H1 (cell line): ENCODE data around the gene GPC2. TPM values are rescaled to one million over a fixed set of nuclear protein-coding genes. Genes with fewer than 3 reads are reported as not detected.

ENCODE experiments used
- ASH2L ChIP-seq: fragments of 200-600, 300-600 bp; sonication (generic); IDR thresholded peaks from one replicate; pipeline ENCODE4 v1.7.1; 2017; ENCODE audit warnings: low read length
- ATF3 ChIP-seq: IDR thresholded peaks from 2 replicates; pipeline ENCODE4 v1.6.1; 2011; ENCODE audit warnings: low read depth, mild to moderate bottlenecking, low read length; ENCODE audit not compliant: insufficient read depth
- CHD1 ChIP-seq: IDR thresholded peaks from 2 replicates; pipeline ENCODE4 v1.6.1; 2012; ENCODE audit warnings: low read depth, low read length, improper control_type of control experiment
- CHD2 ChIP-seq: IDR thresholded peaks from 2 replicates; pipeline ENCODE4 v1.6.1; 2012; ENCODE audit warnings: low read length, improper control_type of control experiment
- CREB1 ChIP-seq: IDR thresholded peaks from 2 replicates; pipeline ENCODE4 v1.6.1; 2012; ENCODE audit warnings: inconsistent platforms
- CTCF ChIP-seq, 3 experiments: IDR thresholded peaks; 1 replicate in 2 of 3; 2 replicates in 1 of 3; pipeline versions ENCODE4 v1.5.1 to v1.6.1; 2011; ENCODE audit warnings: low read length in 3 of 3, mild to moderate bottlenecking in 3 of 3, inconsistent platforms in 2 of 3, low read depth in 1 of 3, moderate library complexity in 1 of 3; ENCODE audit not compliant: insufficient read depth in 1 of 3; ENCODE audit errors: control extremely low read depth in 1 of 3
- E2F6 ChIP-seq: IDR thresholded peaks from 2 replicates; pipeline ENCODE4 v1.6.1; 2012; ENCODE audit warnings: inconsistent platforms
- EZH2 ChIP-seq: fragments of 200-600 bp; sonication (generic); IDR thresholded peaks from 2 replicates; pipeline ENCODE4 v1.7.1; 2012; ENCODE audit warnings: low read depth, mild to moderate bottlenecking, moderate library complexity, low read length, inconsistent platforms; ENCODE audit not compliant: severe bottlenecking
- JUN ChIP-seq: IDR thresholded peaks from 2 replicates; pipeline ENCODE4 v1.6.1; 2011; ENCODE audit warnings: low read depth, mild to moderate bottlenecking, improper control_type of control experiment, low read length
- KDM4A ChIP-seq: IDR thresholded peaks from one replicate; pipeline ENCODE4 v1.7.1; 2012; ENCODE audit warnings: low read depth, mild to moderate bottlenecking, moderate library complexity, low read length, inconsistent platforms; ENCODE audit not compliant: severe bottlenecking
- MAX ChIP-seq: IDR thresholded peaks from 2 replicates; pipeline ENCODE4 v1.6.1; 2012; ENCODE audit warnings: inconsistent platforms
- POLR2A ChIP-seq, 2 experiments: IDR thresholded peaks; 1 replicate in 1 of 2; 2 replicates in 1 of 2; pipeline ENCODE4 v1.6.1; 2011; ENCODE audit warnings: low read depth in 2 of 2, low read length in 2 of 2, mild to moderate bottlenecking in 2 of 2; ENCODE audit errors: control extremely low read depth in 1 of 2
- RBBP5 ChIP-seq: IDR thresholded peaks from 2 replicates; pipeline ENCODE4 v1.7.1; 2012; ENCODE audit warnings: low read depth, mild to moderate bottlenecking, inconsistent platforms, low read length, moderate library complexity, borderline replicate concordance
- SIN3A ChIP-seq, 2 experiments: IDR thresholded peaks in 1 of 2; conservative IDR thresholded peaks in 1 of 2; 2 replicates each; pipeline ENCODE4 v1.6.1; 2011 to 2012; ENCODE audit warnings: low read length in 2 of 2, improper control_type of control experiment in 1 of 2, low read depth in 1 of 2, mild to moderate bottlenecking in 1 of 2
- SIX5 ChIP-seq: IDR thresholded peaks from 2 replicates; pipeline ENCODE4 v1.6.1; 2011; ENCODE audit warnings: mild to moderate bottlenecking, low read depth, low read length
- SP1 ChIP-seq: IDR thresholded peaks from 2 replicates; pipeline ENCODE4 v1.6.1; 2011; ENCODE audit warnings: low read depth, low read length
- SRF ChIP-seq: IDR thresholded peaks from 2 replicates; pipeline ENCODE4 v1.6.1; 2011; ENCODE audit warnings: mild to moderate bottlenecking, low read depth, low read length, moderate library complexity
- TAF1 ChIP-seq: IDR thresholded peaks from 2 replicates; pipeline ENCODE4 v1.6.1; 2011; ENCODE audit warnings: mild to moderate bottlenecking, low read depth, low read length
- TAF7 ChIP-seq: optimal IDR thresholded peaks from 2 replicates; pipeline ENCODE3; 2011; ENCODE audit warnings: low read depth, mild to moderate bottlenecking, inconsistent platforms, low read length, moderate library complexity, borderline replicate concordance
- YY1 ChIP-seq: IDR thresholded peaks from 2 replicates; pipeline ENCODE4 v1.6.1; 2011; ENCODE audit warnings: low read depth, mild to moderate bottlenecking, low read length
- polyA plus RNA-seq, 7 experiments: library from polyadenylated mRNA; depleted of rRNA in 3 of 7; stranded (reverse) in 5 of 7; unstranded in 2 of 7; fragments of >200 nt in 5 of 7; fragments of 200-250 nt in 2 of 7; gene quantifications; 1 replicate in 5 of 7; 2 replicates in 1 of 7; 4 replicates in 1 of 7; pipeline versions ENCODE4 v1.2.1 to v1.2.3, GENCODE V29; 2011 to 2013; ENCODE audit warnings: missing spikeins in 2 of 7, mixed read lengths in 2 of 7
- total RNA-seq: library from RNA; stranded (reverse); fragmentation: NEBNext Ultra II Directional; extraction: Animal tissue kit (Norgen Biotek cat#: 25700); gene quantifications from 2 replicates; pipeline ENCODE4 v1.2.1, GENCODE V29; 2021

GPC2 gene
- total and polyA plus RNA-seq, 2 of the 8 experiments (the other 6 are each of a cell fraction or from before 2014, with no cell fraction given) = 25.3 to 44.8 TPM

- TF ChIP-seq CTCF (IDR thresholded peaks at IDR 0.05; ENCODE audit: control extremely low read depth in 1 of 3, insufficient read depth in 1 of 3, low read depth in 1 of 3, low read length in 3 of 3) = no peak
- no peak for TF ChIP-seq CREB1
- TF ChIP-seq EZH2 = no peak
- TF ChIP-seq E2F6 = peak; percentile 12; the same call in 1 of the 2 replicates
- TF ChIP-seq KDM4A = peak; percentile 86
- TF ChIP-seq JUN = no peak
- peak; percentile 26; the same call in 1 of the 2 replicates for TF ChIP-seq SIX5
- TF ChIP-seq SRF = no peak
- peak; percentile 77 for TF ChIP-seq TAF7
- 0 out of 2 replicates have a peak, but pooled peaks have one; percentile 63 for TF ChIP-seq RBBP5
- TF ChIP-seq POLR2A (IDR thresholded peaks at IDR 0.05; ENCODE audit: control extremely low read depth in 1 of 2, low read depth in 2 of 2, low read length in 2 of 2) = peak; percentile 0 to 78
- TF ChIP-seq SIN3A (conservative IDR thresholded peaks at IDR 0.05 in 1 of 2, IDR thresholded peaks at IDR 0.05 in 1 of 2; ENCODE audit: low read depth in 1 of 2, low read length in 2 of 2) = peak in 1 of 2 experiments; percentile 85; a peak in 2 of 4 replicates
- peak; percentile 73 for TF ChIP-seq CHD2
- TF ChIP-seq YY1 = peak; percentile 93
- TF ChIP-seq TAF1 = peak; percentile 82
- TF ChIP-seq CHD1 = peak; percentile 84
- no peak for TF ChIP-seq ATF3
- TF ChIP-seq ASH2L = peak; percentile 69
- peak; percentile 65 for TF ChIP-seq MAX
- TF ChIP-seq SP1 = 0 out of 2 replicates have a peak, but pooled peaks have one; percentile 33
These were observed 50.0 kb downstream of the GPC2 start, which contains the start of gene MBLAC1 (continued) for GRCh38 chr7:100126931-100127865.
